Measurements from ENCODE around the gene SMYD1.
"Not testable (repeated sequence)": the region's sequence is repeated elsewhere in the genome, so short reads cannot be mapped to it uniquely, and the experiment has no call there.

Gene SMYD1

GRCh38 chr2:88067598-88067997 lies at the start of gene SMYD1:
TSS of gene SMYD1 (plus strand) at chr2:88067825. CDS start at chr2:88067865, 40 bp downstream.
- DNase-seq: no peak

GRCh38 chr2:88018077-88018805 lies 49.4 kb upstream of the SMYD1 start:
- DNase-seq: not testable (repeated sequence)

- DNase-seq: no peak
Observed at GRCh38 chr2:88018909-88019308, 48.7 kb upstream of the SMYD1 start.

GRCh38 chr2:88019985-88020384 lies 47.6 kb upstream of the SMYD1 start:
- DNase-seq: no peak

- DNase-seq: no peak
Observed at GRCh38 chr2:88022669-88022921, 45.0 kb upstream of the SMYD1 start.

GRCh38 chr2:88024509-88024908 lies 43.1 kb upstream of the SMYD1 start:
- DNase-seq: no peak

DNA sequence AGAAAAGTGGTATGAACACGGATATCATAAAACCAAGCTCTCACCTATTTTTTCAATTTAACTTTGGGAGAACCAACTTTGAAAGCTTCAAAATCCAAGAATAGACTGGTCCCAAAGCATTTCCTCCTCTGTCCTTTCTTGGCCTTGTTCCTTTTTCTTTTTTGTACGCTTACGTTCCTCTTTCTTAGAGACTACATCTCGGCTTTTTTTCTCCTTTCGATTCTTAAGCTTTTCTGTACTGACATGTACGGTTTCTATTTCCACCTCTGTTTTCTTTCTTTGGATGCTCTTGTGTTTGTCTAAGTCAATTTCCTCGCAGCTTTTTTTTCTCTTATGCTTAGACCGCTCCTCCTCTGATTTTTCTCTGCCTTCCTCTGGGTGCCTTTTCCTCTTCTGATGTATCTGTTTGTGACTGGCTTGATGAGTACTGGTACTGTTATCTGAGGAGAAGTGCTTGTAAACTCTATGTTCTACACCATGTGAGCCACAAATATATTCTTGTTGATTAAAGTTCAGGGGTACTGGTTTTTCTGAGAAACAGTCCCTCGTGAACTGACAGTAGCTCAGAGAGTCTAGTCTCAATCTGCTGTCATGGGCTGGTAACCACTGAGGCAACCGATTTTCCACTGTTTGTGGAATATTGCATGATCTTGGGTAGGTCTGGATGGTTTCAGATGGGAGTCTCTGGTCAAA lies 39.8 kb upstream of the SMYD1 start:
- DNase-seq: no peak

DNA sequence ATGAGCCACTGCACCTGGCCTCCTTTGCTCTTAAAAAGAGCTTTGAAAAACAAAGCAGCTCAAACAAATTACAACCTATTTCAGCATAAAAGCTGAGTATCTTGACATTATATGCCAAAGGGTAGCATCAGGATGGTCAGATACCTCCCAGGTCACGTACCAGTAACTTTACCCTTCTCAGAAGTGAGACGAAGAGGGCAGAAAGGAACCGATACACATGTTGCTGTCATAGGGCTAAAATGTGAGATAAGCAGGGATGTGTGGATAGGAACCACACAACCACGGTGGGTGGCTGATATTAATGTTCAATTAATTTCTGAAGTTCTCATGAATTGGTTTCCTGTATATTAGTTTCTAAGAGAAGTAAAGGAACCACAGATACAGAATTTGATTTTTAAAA lies 38.7 kb upstream of the SMYD1 start:
- DNase-seq: no peak

DNA sequence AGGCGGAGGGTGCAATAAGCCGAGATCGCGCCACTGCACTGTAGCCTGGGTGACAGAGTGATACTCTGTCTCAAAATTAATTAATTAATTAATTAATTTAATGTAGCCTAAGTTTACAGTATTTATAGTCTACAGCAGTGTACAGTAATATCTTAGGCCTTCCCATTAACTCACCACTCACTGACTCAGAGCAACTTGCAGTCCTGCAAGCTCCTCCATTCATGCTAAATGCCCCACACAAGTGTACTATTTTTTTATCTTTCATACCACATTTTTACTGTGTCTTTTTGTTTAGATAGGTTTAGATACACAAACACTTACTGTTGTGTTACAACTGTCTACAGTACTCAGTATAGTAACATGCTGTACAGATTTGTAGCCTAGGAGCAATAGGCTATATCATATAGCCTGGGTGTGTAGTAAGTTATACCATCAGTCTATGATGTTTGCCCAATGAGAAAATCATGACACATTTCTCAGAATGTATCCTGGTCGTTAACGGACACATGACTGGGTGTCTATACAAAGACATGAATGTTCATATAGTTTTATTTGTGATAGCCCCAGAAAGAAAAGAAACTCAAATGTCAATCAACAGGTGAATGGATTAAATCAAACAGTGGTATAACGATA lies 35.4 kb upstream of the SMYD1 start:
- no peak for DNase-seq

GRCh38 chr2:88036182-88036581 lies 31.4 kb upstream of the SMYD1 start:
- DNase-seq: no peak

DNA sequence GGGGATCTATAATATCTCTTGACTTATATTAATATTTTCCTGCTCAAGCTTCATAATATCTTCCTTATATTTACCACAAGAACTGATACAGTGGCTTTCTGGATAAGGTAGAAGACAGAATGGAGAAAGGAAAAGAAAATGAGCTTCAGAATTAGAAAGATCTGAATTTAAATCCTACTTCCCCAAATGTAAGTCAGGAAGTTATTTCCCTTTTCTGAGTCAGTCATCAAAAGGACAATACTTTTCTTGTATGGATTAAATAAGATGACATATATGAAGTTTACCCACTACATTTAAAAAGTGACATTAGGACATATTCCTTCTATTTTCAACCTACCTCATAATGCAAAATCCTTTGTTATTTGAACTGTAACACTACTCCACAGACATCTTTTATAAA lies 31.0 kb upstream of the SMYD1 start:
- no peak for DNase-seq

DNA sequence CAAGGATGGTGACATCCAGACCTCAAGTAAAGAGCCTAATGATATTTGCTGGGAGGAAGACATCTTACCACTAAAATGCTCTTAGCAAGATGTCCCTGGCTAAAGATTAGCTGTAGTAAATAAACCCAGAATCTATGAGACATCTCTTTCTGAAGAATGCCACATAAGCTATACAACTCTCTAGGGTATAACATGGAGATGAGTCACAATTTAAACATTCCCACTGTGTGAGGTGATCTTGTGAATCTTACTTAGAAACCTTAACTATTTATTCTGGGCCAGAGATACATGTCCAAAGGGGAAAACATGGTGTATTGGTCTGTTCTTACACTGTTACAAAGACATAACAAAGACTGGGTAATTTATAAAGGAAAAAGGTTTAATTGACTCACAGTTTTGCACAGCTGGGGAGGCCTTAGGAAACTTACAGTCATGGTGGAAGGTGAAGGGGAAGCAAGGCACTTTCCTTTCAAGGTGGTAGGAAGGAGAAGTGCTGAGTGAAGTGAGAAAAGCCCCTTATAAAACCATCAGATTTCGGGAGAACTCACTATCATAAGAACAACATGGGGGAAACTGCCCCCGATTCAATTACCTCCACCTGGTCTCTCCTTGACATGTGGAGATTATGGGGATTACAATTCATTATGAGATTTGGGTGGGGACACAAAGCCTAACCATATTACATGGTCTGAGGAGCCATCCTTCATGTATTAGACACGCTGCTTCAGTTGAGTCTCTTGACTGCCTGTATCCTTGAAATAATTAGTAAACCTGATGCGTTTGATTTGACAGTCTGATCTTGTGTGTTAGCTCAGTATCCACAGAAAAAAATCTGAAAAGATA lies 29.1 kb upstream of the SMYD1 start:
- no peak for DNase-seq

DNA sequence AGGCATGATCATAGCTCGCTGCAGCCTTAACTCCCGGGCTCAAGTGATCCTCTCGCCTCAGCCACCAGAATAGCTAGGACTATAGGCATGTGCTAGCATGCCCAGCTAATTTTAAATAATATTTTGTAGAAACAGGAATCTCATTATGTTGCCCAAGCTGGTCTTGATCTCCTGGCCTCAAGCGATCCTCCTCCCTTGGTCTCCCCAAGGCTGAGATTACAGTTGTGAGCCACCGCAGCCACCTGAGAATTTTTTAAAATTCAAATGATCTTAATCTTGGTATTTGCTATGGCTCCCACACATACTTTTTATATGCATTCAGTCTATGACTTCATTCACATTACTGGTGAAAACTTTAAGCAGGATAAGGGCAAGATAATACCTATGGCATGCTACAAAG lies 25.1 kb upstream of the SMYD1 start:
- DNase-seq: no peak

- not testable (repeated sequence) for DNase-seq
Observed at GRCh38 chr2:88045561-88045960, 22.1 kb upstream of the SMYD1 start.

DNA sequence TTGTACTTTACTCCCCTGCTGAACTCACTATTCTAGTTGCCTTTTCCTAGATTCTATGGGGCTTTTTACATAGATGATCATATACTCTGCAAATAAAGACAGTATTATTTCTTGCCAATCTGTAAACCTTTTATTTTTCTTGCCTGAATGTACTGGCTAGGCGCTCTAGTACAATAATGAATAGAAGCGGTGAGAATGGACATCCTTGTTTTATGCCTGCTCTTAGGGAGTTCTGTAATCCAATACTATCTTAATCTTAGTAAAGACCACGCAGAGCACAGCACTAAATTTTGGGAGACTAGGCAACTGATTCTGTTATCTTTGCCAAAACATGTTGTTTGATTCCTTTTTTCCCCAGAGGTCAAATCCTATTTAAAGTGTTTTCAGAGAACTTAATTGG lies 19.1 kb upstream of the SMYD1 start:
- DNase-seq: no peak

DNA sequence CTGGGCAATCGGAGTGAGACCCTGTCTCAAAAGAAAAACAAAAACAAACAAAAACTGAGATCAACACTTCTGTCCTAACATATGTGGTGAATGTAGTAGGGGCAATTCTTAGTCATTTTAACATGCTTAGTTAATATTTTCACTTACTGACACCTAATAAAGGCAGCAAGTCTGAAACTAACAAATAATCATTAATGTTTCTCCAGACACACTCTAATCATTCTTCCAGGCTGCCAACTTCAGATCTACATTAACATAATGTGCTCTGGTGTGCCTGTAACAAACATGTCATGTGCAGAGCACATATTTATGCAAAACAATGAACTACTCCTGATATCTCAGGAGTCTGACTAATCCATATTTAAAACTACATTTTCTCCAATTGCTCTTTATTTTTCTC lies 18.0 kb upstream of the SMYD1 start:
- no peak for DNase-seq

DNA sequence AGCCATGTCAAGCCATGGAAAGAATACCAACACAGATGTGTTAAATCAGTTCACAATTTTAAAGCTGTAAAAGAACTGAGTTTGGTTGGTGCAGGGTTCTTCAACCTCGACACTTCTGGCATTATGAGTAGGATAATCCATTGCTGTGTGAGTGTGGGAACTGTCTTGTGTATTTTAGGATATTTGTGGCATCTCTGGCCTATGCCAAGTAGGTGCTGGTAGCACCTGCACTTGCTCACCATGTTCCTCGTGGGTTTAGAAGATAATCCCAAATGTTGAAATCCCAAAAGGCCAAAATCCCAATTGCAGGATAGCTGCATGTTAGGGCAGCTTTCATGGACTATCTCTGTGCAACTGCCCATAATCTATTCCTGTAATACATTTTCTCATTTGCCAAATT lies 15.8 kb upstream of the SMYD1 start:
- DNase-seq: no peak

DNA sequence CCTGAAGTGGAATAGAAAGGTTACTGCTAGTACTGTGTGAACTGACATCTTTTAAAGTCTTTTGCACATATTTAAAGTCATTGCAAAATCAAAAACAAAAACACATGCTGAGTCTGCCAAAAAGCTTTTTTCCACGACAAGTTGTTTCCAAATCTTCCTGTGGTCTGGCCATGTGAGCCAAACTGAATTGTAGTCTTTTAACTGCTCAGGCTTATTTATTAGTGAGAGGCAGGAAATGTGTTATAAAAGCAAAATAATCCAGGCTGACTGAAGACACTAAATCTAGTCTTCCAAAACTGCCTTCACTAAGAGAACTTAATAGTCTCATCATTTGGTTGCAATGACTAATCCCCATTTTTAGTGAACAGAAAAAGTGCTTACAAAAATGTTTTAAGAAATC lies 14.3 kb upstream of the SMYD1 start:
- peak in 1 of 51 donors; percentile 9 for DNase-seq

- peak in 1 of 51 donors; percentile 8 for DNase-seq
Observed at GRCh38 chr2:88053934-88054781, 13.5 kb upstream of the SMYD1 start.

- DNase-seq: peak in 1 of 51 donors; percentile 49
Observed at GRCh38 chr2:88054782-88055370, 12.7 kb upstream of the SMYD1 start.

Measured in hypothalamus (tissue), 51 donors.